COLO668 (cell line): Measurements from ENCODE around the gene GTF2F2.
"Not testable (repeated sequence)": the region's sequence is repeated elsewhere in the genome, so short reads cannot be mapped to it uniquely, and the experiment has no call there.

ENCODE experiments used
- DNase-seq: peaks from one replicate; lab custom pipeline; 2025; ENCODE audit not compliant: unreplicated experiment; lab: John Stamatoyannopoulos, UW

Gene GTF2F2

DNA sequence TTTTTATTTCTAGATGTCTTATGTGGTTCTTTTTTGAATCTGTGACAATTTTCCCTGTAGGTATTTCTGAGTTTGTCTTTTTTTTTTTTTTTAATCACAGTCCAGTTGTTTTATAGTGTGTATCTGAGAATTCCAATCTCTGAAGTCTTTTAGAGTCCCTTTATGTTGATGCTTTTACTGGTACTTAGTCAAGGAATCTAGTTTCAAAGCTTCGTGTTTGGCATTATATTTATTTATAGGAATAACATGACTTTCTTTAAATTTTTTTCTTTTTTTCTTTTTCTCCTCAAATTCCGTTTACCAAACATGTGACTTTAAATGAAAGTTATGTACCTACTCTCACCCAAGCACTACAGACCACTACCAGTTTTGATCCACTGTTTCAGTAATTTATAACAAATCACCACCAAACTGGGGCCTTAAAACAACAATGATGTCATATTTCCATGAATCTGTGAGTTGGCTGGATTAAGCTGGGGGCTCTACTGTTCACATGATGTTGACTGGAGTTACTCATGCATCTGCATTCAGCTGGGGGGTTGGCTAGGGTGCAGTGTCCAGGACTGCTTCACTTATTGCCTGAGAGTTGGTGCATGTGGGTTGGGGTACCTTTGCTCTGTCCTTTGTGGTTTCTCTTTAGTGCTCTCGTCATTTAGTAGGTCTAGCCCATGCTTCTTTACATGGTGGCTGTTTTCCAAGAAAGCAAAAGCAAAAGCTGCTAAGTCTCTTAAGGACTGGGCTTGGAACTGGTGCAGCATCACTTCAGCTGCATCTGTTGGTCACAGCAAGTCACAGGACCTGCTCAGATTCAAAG, 58.2 kb downstream of the GTF2F2 start:
- DNase-seq, result no peak

GRCh38 chr13:45179428-45179827, 59.1 kb downstream of the GTF2F2 start:
- DNase-seq, result no peak

DNA sequence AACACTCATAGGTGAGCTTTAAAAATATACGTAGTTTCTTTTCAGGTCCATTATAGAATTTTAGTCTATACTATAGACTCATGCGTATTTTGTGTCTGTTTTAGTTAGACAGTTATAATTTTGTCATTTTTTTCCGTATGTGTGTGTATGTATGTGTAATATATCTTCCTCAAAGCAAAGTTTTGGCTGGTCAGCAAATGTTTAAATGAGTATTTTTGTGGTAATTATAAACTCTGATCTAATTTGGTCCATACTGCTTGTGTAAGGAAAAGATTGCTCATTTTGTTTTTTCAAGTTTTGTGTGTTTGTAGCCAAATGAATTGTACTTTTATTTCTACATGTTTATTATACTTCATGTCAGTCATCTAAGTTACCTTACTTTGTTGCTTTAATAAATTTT, 60.0 kb downstream of the GTF2F2 start:
- DNase-seq, result no peak

- DNase-seq, result no peak
Measured at GRCh38 chr13:45180713-45181601, 60.6 kb downstream of the GTF2F2 start.

GRCh38 chr13:45184693-45185092, 64.4 kb downstream of the GTF2F2 start:
- DNase-seq, result no peak

- DNase-seq, result no peak
Measured at GRCh38 chr13:45185286-45185685, 65.0 kb downstream of the GTF2F2 start.

- not testable (repeated sequence) for DNase-seq
Measured at GRCh38 chr13:45189077-45189476, 68.8 kb downstream of the GTF2F2 start.

DNA sequence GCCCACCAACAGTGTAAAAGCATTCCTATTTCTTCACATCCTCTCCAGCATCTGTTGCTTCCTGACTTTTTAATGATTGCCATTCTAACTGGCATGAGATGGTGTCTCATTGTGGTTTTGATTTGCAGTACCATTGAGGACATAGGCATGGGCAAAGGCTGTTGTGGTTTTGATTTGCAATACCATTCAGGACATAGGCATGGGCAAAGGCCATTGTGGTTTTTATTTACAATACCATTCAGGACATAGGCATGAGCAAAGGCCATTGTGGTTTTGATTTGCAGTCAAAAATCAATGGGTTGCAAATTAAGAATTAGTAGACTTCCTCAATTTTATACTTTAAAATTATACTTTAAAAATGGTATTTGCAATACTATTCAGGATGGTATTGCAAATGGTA, 69.2 kb downstream of the GTF2F2 start:
- not testable (repeated sequence) for DNase-seq

- DNase-seq, result no peak
Measured at GRCh38 chr13:45191874-45192273, 71.6 kb downstream of the GTF2F2 start.

GRCh38 chr13:45194081-45194939, 74.0 kb downstream of the GTF2F2 start:
- no peak for DNase-seq

- DNase-seq, result no peak
Measured at GRCh38 chr13:45195421-45195820, 75.1 kb downstream of the GTF2F2 start.

DNA sequence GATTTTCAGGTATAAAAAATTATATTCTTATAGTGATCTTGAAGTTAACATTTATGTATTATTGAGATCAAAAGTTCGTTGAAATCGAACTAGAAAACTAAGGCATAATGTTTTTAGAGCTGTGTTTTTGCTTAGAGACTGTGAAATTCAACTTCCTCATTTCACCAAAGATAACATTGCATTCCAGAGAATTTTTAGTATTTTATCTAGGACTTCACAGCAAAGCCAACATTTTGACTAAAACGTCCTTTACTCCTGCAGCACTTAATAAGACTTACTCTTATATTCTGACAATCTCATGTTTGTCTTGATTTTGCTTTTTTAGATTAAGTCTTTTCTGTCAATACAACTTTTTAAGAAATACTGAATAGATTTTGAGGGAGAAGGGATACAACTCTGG, 75.8 kb downstream of the GTF2F2 start:
- no peak for DNase-seq

GRCh38 chr13:45196622-45197021, 76.3 kb downstream of the GTF2F2 start:
- DNase-seq, result no peak

DNA sequence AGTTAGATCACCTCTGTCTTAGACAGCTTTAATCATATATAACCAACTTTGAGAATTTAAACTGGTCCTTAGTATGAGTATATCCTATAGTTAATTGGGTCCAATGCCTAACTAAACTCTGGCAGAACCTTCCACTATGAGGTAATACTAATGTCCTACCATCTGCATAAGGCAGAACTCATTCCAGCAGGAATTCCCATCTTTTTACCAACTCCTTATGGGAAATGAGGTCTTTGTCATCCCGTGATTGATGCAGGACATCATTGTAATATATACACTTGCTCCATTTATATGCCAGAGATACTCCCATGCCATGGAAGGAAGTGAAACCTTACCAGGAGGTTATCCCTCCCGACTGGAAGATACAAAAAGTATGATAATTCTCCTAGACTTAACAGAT, 77.7 kb downstream of the GTF2F2 start:
- DNase-seq, result no peak

DNA sequence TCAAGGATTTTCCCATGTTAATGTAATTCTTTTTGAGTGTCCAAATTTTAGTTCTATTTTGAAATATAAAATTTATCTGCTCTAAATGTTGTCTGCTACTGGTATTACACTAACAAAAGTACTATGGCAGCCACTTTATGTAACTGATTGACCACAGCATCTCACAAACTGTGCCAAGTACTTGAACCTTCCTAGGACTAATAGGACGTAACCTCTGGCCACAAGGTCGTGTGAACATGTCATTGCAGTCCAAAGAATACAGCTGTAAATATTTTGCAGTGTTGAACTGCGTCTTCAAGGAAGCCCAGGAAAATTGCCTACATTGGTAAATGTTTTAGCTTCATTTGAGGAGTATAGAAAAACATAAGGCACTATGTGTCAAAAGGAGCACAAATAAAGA, 78.6 kb downstream of the GTF2F2 start:
- DNase-seq, result no peak

DNA sequence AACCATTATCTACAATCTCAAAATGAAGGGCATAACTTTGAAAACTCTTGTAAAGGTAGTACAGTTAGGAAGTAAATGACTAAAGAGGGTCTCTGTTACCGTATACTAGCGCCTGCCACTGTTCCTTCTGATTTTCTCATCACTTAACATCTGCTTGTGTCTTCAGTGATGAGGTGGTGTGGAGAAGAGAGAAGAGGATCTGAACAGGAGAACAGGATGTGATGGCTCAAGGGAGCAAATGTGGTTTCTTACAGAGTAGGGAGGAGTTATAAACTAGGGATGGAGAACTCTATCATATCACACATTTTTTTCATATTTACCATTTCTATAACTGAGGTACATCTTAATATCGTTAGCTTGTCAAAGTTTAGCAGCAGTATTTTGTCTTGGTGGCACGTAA, 79.4 kb downstream of the GTF2F2 start:
- DNase-seq, result no peak

DNA sequence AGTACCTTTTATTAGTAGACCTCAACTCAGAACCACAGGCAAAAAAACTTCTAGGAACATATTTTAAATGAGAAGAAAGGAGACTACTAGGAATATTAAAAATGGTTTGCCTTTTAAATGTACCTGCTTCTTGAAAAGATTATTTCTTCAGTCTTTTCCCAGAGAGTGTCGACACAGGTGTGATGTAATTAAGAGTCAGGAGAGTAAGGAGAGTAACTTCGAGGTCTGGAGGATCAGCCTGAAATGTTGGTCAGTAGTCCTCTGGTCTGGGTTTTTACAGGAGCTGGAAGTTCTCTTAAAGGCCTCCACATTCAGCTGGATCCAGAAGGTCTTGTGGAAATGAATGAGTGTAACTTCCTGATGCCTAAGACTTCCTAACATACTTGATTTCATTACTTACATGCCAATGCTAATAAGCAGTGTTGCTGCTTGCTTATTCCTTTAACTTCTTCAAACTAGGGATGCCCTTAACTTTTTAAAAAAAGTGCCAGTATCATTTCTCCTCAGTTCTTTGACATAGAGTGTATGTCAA, 80.5 kb downstream of the GTF2F2 start, which contains the start of gene KCTD4:
KCTD4 (minus strand) TSS at position 345 of the 532 bp plus-strand sequence. CDS start 6,478 bp downstream, outside the sequence.
- DNase-seq, result no peak

- DNase-seq, result no peak
Measured at GRCh38 chr13:45205124-45205523, 84.8 kb downstream of the GTF2F2 start.

GRCh38 chr13:45206340-45206739, 86.0 kb downstream of the GTF2F2 start:
- DNase-seq, result no peak

DNA sequence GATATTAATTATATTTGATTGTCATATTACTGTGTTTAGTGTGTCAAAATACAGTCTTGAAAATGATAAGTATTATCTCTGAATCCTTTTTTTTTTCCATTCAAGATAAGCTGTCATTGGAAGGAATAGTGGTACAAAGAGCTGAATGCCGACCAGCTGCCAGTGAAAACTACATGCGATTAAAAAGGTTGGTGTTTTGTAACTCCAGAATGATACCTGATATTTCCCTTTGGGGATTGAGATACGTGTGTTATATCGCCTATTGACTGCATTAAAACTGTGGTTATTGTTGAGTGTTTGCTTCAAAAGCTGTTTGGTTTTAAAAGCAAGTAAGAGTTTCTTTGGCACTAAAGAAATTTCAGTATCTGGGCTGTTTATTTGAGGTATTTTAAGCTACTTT, 87.0 kb downstream of the GTF2F2 start:
- no peak for DNase-seq

DNA sequence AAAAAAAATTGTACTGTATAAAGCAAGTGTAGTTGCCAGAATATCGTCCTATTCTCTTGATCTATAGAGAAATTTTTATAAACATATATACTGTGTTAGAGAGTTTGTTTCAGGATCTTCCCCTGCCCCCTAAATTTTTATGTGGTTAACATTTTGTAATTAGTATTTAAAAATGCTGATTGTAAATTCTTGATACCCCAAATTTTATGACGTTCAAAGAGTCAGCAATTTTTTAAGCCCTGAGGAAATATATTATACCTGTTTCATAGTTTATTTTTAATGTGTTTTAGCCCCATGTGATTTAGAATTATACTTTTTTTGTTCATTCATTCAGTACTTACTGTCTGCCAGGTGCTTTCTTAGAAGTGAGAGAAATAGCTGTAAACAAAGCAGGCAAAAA, 87.8 kb downstream of the GTF2F2 start:
- DNase-seq, result no peak
